Measurements from ENCODE around the gene HMCN2.

Gene HMCN2

GRCh38 chr9:130473566-130473965 lies 208.0 kb downstream of the HMCN2 start:
- DNase-seq = no peak

GRCh38 chr9:130474106-130474505 lies 208.5 kb downstream of the HMCN2 start:
- DNase-seq = no peak

GRCh38 chr9:130476151-130476730 lies 210.7 kb downstream of the HMCN2 start:
- no peak for DNase-seq

GRCh38 chr9:130477564-130477963 lies 212.0 kb downstream of the HMCN2 start:
- DNase-seq = no peak

GRCh38 chr9:130478152-130478551 lies 212.6 kb downstream of the HMCN2 start:
- DNase-seq = no peak

GRCh38 chr9:130478736-130479575 lies 213.4 kb downstream of the HMCN2 start:
- DNase-seq = no peak

- DNase-seq = no peak
These were observed 214.0 kb downstream of the HMCN2 start for GRCh38 chr9:130479587-130479986.

GRCh38 chr9:130480673-130481072 lies 215.1 kb downstream of the HMCN2 start:
- DNase-seq = no peak

- no peak for DNase-seq
These were observed 216.9 kb downstream of the HMCN2 start for GRCh38 chr9:130482463-130482862.

GRCh38 chr9:130483371-130483971 lies 217.9 kb downstream of the HMCN2 start:
- no peak for DNase-seq
